GM19467 (cell line): ENCODE measurements around the gene RPS19BP1.

ENCODE experiments used
- ATAC-seq: cut with Tn5 transposase; IDR thresholded peaks from one replicate; pipeline ENCODE4 v1.9.1; 2021; ENCODE audit warnings: mild to moderate bottlenecking, moderate library complexity; ENCODE audit not compliant: unreplicated experiment

RPS19BP1 gene

DNA sequence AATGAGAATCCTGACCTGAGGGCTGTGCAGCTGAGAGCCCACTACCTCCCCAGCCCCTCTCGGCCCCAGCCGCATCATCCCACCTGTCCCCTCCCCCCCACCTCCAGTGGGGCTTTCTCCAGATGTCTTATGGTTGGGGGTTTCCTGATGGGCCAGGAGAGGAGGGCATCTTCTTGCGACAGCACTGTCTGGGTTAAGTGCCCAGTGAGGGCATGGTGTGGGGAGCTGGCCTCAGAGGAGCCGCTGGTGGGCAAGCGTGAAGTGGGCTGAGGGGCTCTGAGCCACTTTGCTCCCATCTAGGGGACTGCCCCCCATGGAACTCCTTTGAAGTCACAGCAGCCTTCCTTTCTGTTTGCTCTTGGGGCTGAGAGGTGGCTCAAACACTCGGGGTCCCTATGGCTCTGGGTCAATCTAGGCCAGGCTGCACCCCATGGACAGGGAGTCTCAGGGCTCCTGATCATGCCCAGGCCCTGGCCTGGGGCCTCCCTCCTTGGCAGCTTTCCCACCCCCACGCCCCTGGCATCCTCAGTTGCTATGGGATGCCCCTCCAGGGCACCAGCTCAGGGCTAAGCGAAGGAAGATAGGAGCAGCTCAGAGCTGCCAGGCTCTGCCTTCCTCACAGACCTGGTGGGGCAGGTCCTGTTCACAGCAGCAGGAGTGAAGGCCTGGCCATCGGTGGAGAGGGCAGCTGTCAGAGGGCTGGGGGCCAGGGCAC, 41.4 kb downstream of the RPS19BP1 start:
- no peak for ATAC-seq

DNA sequence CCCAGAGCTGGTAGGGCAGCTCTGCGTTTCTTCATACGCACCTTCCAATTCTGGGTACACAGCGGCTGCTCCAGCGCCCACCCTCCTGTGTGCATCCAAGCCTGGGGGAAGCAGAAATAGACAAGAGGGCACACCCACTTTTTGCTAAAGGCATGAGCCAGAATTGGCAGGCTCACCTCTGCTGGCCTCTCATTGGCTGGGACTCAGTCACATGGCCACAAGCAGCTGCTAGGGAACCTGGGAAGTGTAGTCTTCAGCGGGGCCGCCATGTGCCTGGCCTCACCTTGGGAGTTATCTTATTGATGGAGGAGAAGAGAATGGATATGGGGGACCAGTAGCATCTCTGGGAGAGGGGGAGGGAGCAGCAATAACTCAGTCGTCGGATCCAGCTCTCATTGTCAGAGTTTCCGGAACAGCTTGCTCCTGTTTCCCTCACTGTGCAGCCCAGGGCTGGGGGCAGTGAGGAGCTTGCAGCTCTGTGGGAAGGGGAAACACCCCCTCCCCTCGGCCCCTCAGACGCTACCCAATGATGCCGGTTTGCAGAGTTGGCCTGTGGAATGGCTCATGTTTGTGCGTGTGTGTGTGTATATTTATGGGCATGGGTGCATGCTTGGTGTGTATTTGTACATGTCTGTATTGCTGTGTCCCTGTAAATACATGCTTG, 42.3 kb downstream of the RPS19BP1 start:
- peak; percentile 60 for ATAC-seq

DNA sequence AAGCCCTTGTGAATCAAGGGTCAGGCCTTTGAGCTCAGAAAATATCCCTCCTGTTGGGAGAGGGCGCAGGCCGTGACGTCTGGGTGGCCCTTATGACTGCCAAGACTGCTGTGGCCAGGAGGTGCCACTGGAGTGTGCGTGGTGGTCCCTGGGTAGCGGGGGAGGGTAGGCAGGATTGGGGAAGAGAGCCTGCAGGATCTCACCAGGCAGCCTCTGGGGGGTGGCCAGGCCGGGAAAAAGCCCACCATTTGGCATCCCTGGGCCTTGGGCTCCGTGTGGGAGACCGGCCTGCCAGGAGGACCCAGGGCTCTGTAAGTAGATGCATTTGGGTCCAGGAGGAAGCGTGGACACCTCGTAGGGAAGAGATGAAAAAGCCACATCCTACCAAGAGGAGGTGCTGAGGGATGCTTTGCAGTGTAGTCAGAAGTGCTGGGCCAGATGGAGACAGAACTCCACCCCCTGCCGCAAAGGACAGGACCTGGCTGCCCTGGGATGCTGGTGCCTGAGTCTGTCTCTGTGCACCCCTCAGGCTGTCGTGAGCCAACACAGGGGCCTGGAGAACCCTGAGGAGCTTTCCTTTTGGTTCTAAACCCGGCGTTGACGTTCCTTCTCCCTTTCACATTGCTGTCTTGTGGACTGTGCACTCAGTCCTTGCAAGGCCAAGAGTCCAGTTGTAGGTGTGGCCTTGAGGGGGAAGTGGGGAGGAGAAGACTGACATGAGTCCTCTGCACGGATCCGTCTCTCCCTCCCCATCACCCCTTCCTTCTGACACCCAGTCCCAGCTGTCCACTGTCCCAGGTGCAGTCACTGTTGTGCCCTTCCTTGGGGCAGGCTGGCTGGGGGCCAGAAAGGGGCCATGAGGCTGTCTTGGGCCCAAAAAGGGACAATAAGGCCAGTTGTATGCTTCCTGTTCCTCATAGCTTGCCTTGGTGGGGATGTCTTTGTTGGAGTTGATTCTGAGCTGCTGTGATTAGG, 43.2 kb downstream of the RPS19BP1 start:
- no peak for ATAC-seq

GRCh38 chr22:39488563-39489083, 43.9 kb downstream of the RPS19BP1 start:
- ATAC-seq = no peak

- no peak for ATAC-seq
Measured at GRCh38 chr22:39487826-39488520, 44.6 kb downstream of the RPS19BP1 start.

DNA sequence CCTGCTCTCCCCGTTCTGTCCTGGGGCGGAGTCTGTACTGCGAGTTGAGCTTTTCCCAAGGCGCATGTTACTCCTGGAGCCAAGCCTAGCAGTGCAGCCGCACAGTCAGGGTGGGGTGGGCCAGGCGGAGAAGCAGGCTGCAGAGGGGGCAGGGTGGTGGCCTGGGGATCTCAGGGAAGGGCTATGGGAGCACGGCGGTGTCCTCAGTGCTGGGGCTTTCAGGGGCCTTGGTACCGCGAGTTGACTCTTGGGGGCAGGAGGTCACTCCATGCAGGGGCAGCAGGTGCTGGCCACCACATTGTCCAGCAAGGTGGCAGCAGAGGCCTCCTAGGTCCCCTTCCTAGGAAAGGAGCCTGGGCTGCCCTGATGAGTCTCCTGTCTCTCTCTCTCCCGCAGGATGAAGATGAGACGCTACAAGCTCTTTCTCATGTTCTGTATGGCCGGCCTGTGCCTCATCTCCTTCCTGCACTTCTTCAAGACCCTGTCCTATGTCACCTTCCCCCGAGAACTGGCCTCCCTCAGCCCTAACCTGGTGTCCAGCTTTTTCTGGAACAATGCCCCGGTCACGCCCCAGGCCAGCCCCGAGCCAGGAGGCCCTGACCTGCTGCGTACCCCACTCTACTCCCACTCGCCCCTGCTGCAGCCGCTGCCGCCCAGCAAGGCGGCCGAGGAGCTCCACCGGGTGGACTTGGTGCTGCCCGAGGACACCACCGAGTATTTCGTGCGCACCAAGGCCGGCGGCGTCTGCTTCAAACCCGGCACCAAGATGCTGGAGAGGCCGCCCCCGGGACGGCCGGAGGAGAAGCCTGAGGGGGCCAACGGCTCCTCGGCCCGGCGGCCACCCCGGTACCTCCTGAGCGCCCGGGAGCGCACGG, 45.4 kb downstream of the RPS19BP1 start:
- ATAC-seq = no peak

DNA sequence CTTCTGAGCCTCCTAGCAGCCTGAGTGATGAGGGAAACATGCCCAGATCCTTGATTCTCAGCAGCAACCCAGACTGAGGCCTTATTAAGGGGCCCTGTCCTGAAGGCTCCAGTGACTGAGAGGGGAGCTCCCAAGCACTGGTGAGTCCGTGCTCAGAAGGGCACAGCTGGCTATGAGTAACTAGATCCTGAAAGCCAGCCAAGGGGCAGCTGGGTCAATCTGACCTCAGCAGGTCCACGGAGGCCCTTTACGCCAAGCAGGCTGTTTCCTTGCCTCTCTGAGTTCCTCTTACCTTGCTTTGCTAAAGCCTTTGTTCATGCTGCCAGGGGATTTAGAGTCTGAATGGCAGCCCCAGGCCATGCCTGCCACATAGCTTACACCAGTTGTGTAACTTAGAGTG, 49.8 kb downstream of the RPS19BP1 start:
- no peak for ATAC-seq

DNA sequence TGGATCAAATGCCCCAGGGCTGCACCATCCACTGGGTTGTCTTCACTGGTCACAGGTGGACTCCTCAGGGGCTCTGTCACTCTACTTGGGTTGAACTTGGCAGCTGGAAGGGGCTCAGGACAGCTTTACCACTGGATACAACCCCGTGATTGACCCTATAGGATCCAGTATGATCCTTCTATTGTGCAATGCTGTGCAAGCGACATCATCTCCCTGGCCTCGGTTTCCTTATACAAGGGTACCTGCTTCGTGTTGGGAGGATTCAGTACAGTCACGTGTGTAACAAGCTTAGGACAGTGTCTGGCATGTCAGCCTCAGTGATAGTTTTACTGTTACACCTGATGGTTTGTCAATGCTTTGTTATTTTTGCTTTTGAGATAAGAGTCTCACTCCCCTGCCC, 51.0 kb downstream of the RPS19BP1 start:
- ATAC-seq = no peak

- ATAC-seq = no peak
Measured at GRCh38 chr22:39481054-39481453, 51.5 kb downstream of the RPS19BP1 start.

- ATAC-seq = no peak
Measured at GRCh38 chr22:39480557-39480956, 52.0 kb downstream of the RPS19BP1 start.

DNA sequence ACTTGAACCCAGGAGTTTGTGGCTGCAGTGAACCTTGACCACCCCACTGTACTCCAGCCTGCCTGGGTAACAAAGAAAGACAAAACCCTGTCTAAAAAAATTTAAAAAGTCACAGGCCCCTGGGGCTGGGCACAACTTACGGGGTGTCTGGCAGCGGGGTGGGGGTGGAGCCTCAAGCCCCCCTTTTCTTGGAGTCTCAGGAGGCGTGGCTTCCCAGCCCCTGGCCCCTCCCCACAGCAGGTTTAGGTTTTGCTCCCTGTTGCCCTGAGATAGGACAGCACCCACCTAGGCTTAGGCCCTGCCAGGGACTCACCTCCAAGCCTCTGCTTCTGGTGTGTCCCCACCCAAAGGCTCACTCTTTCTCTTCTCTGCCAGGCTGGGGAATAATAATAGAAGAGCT, 53.3 kb downstream of the RPS19BP1 start:
- ATAC-seq = no peak
